Stimulated activated CD4-positive, alpha-beta T cell treated with anti-CD3 and anti-CD28 coated beads, TNF-alpha, amount 100 ng/mL, for 24 hours (primary cell): ENCODE data around the gene TLR4.

Source experiments
- DNase-seq, 3 experiments: peaks; one replicate each; pipeline ENCODE4 v3.0.0-alpha.2; 2020; ENCODE audit warnings: low read depth in 3 of 3

TLR4 gene

DNA sequence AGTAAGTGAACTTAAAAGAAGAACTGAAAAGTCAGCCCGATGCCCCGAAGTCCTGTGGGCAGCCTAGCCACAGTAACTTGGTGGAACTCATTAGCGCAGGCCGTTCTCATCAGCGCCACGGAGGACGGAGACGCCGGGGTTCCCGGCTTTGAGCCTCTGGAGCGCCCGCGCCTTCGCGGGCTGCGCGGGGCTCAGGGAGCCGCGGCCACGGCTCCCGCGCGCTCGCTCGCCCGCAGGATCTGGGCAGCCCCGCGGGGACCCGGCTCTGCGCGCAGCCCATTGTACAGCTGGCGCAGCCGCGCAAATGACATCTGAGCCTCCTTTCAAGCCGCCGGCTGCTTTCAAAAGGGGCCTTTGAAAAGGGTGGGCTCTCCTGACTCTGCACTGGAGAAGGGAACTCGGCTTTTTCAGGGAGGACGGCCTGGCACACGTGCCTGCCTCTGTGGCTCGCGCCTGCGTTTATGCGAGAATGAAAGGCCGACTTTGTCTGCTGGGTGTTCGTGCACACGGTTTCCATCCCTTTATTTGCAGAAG is 40.7 kb downstream of the TLR4 start:
- no peak for DNase-seq

- no peak for DNase-seq
These were observed 41.4 kb downstream of the TLR4 start for GRCh38 chr9:117745598-117745997.

GRCh38 chr9:117746263-117746662 is 42.1 kb downstream of the TLR4 start:
- DNase-seq: no peak

- DNase-seq: no peak
These were observed 43.3 kb downstream of the TLR4 start for GRCh38 chr9:117747386-117747970.

DNA sequence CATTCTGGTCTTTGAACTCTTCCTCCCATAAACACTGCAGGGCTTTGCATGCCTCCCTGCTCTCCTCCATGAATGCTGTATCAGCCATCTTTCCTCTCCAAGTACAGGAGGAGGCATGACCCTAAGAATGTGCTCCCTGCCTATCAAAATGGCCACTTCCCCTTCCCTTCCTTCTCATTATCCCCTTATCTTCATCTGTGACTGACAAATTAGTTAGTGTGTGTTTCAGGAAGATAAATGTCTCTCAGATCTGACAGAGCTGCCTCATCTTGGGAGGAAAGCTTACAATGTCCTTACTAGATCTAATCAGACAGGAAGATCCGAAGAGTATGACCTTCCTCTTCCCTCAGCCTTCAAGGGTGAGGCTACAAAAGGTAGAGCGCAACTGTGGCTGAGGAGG is 46.2 kb downstream of the TLR4 start:
- no peak for DNase-seq

GRCh38 chr9:117752894-117753293 is 48.7 kb downstream of the TLR4 start:
- DNase-seq: no peak

- no peak for DNase-seq
These were observed 53.5 kb downstream of the TLR4 start for GRCh38 chr9:117757561-117758190.

DNA sequence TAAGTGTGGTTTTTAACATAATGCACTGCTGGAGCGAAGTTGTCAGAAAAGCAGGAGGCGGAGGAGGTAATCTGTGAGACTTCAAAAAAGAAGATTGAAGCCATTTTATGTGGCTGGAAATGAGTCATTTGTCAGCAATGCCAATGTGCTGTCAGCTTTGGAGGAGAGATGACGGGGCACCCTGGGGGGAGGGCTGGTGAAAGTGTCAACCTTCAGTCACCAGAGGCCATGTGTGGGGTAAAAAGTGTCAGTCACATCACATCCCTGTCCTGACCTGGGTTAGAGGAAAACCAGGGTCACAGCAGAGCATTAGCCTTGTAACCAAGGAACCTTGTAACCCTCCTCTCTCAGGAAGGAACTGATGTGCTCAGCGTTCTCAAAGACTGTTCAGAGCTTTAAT is 59.1 kb downstream of the TLR4 start:
- no peak for DNase-seq

DNA sequence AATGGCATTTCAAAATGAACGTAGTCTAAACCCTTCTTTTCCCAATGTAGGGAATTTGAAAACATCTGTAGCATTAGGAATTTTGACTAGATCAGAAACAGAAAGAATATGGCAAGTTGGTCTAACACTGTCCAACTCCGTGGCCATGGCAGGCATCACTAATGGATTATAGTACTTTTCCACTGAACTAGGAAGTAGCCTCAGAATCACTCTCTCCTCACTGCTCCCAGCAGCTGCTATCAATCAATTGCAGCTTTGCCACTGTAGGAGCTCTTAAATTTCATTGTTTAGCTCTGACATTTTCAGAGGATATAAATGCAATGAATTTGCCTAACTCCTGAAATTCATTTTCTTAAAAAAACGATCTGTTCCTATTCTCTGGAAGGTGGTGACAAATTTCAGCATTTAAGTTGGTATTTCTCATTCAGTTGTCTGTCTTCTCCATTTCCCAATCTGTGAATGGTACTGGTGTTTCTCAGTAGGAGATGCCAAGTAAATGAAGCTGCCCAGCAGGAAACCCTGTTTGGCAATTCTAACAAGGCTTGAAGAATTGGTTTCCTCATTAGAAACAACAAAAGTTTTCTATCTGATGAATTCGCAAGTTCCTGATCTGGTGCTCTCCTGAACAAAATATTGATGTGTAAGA is 64.7 kb downstream of the TLR4 start:
- no peak for DNase-seq

DNA sequence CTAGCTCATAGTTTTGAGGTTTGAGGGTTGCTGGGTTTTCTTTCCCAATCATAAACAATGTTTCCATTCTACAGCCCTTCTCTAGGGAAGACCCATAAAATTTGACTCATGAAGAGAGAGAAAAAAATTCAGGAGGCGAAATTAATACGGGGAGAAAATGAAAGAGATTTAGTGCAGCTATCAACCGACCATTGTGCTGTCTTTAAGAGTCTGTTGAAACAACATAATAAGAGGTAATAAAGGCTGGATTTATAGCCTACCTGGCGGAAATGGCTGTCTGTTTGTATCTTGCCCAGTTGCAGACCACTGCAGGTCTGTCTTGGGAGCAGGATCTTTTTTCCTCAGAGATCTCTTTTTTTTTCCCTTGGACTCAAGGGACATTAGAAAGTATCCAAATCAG is 66.9 kb downstream of the TLR4 start:
- no peak for DNase-seq

GRCh38 chr9:117772960-117773359 is 68.8 kb downstream of the TLR4 start:
- no peak for DNase-seq
